HG02938 (cell line): Measurements from ENCODE around the gene PTBP3.
"Not testable (repeated sequence)": the region's sequence is repeated elsewhere in the genome, so short reads cannot be mapped to it uniquely, and the experiment has no call there.

Experiments used
- ATAC-seq: cut with Tn5 transposase; IDR thresholded peaks from one replicate; pipeline ENCODE4 v1.9.1; 2021; ENCODE audit warnings: mild to moderate bottlenecking, moderate library complexity; ENCODE audit not compliant: unreplicated experiment

Gene PTBP3

GRCh38 chr9:112274600-112274999 lies 58.8 kb downstream of the PTBP3 start:
- ATAC-seq: no peak

GRCh38 chr9:112273876-112274275 lies 59.5 kb downstream of the PTBP3 start:
- ATAC-seq: no peak

GRCh38 chr9:112271466-112272098 lies 61.8 kb downstream of the PTBP3 start:
- ATAC-seq: no peak

- no peak for ATAC-seq
These were observed 65.0 kb downstream of the PTBP3 start for GRCh38 chr9:112268413-112268812.

- ATAC-seq: not testable (repeated sequence)
These were observed 66.3 kb downstream of the PTBP3 start for GRCh38 chr9:112267086-112267485.

GRCh38 chr9:112265391-112265790 lies 68.0 kb downstream of the PTBP3 start:
- ATAC-seq: no peak

- ATAC-seq: no peak
These were observed 70.8 kb downstream of the PTBP3 start for GRCh38 chr9:112262577-112262976.

GRCh38 chr9:112261133-112261532 lies 72.3 kb downstream of the PTBP3 start:
- no peak for ATAC-seq

- no peak for ATAC-seq
These were observed 75.3 kb downstream of the PTBP3 start for GRCh38 chr9:112258106-112258505.

GRCh38 chr9:112252194-112252593 lies 81.2 kb downstream of the PTBP3 start:
- ATAC-seq: no peak

GRCh38 chr9:112249277-112249676 lies 84.1 kb downstream of the PTBP3 start:
- peak; percentile 89 for ATAC-seq

- ATAC-seq: no peak
These were observed 84.7 kb downstream of the PTBP3 start for GRCh38 chr9:112248722-112249121.

- ATAC-seq: no peak
These were observed 86.3 kb downstream of the PTBP3 start for GRCh38 chr9:112247090-112247489.

- no peak for ATAC-seq
These were observed 88.3 kb downstream of the PTBP3 start for GRCh38 chr9:112245126-112245525.

GRCh38 chr9:112242147-112242804 lies 91.1 kb downstream of the PTBP3 start:
- ATAC-seq: no peak

- ATAC-seq: no peak
These were observed 91.9 kb downstream of the PTBP3 start for GRCh38 chr9:112241491-112241890.

GRCh38 chr9:112239708-112240107 lies 93.7 kb downstream of the PTBP3 start:
- ATAC-seq: no peak

- ATAC-seq: no peak
These were observed 94.1 kb downstream of the PTBP3 start for GRCh38 chr9:112239284-112239683.

GRCh38 chr9:112234779-112235178 lies 98.6 kb downstream of the PTBP3 start:
- ATAC-seq: no peak

- no peak for ATAC-seq
These were observed 99.7 kb downstream of the PTBP3 start for GRCh38 chr9:112233769-112234168.

- no peak for ATAC-seq
These were observed 101.2 kb downstream of the PTBP3 start for GRCh38 chr9:112232233-112232632.

- no peak for ATAC-seq
These were observed 107.3 kb downstream of the PTBP3 start for GRCh38 chr9:112226091-112226490.
